A549 (cell line): Measurements from ENCODE around the gene PTPN4. TPM values are rescaled to one million over a fixed set of nuclear protein-coding genes. Genes with fewer than 3 reads are reported as not detected.

Experiments used
- ATAC-seq, 2 experiments: fragments of 200-7000 bp in 1 of 2; fragments of >200 bp in 1 of 2; cut with Nextera tagmentation in 1 of 2; cut with Tn5 transposase in 1 of 2; 3 replicates each; pipeline versions ENCODE4 v1.8.0 to v1.9.1; 2018 to 2020; ENCODE audit warnings: mild to moderate bottlenecking in 1 of 2, moderate library complexity in 1 of 2
- CTCF ChIA-PET: fragments of 300-600 bp; sonication (Branson Sonifier 250); formaldehyde crosslinking; extraction: SDS; loops from one replicate; lab custom pipeline; 2021; ENCODE audit warnings: antibody characterized with exemption, inconsistent platforms; lab: Yijun Ruan, JAX
- POLR2A ChIA-PET: fragments of 350-600 bp; formaldehyde crosslinking; extraction: SDS; loops from one replicate; lab custom pipeline; 2021; ENCODE audit warnings: antibody characterized with exemption, inconsistent platforms; lab: Yijun Ruan, JAX
- DNase-seq, 2 experiments: peaks; one replicate each; pipeline versions ENCODE4 v3.0.0 to v3.0.0-alpha.2; 2011 to 2016; ENCODE audit warnings: low read depth in 1 of 2, low spot score in 1 of 2
- FAIRE-seq: peaks from 2 replicates; lab custom pipeline; 2011; peaks lifted over from hg19 to GRCh38; lab: Jason Lieb, UNC
- H3K27ac ChIP-seq, 2 experiments: fragments of >200 bp; sonication (Bioruptor Twin); formaldehyde crosslinking; 3 replicates each; pipeline ENCODE4 v1.5.1; 2016 to 2017
- H3K4me1 ChIP-seq: fragments of >200 bp; sonication (Bioruptor Twin); formaldehyde crosslinking; 3 replicates; pipeline ENCODE4 v1.6.1; 2016
- H3K4me2 ChIP-seq: fragments of >200 bp; sonication (Bioruptor Twin); formaldehyde crosslinking; 3 replicates; pipeline ENCODE4 v1.6.1; 2016
- H3K4me3 ChIP-seq: fragments of >200 bp; sonication (Bioruptor Twin); formaldehyde crosslinking; 3 replicates; pipeline ENCODE4 v1.5.1; 2016
- H3K9me3 ChIP-seq: fragments of >200 bp; sonication (Bioruptor Twin); formaldehyde crosslinking; 3 replicates; pipeline ENCODE4 v1.6.1; 2016
- BHLHE40 ChIP-seq: IDR thresholded peaks from 2 replicates; pipeline ENCODE4 v1.6.1; 2012; ENCODE audit warnings: low read depth, low read length, inconsistent platforms
- CEBPB ChIP-seq, 2 experiments: fragments of >200 bp in 1 of 2; sonication (Bioruptor Twin) in 1 of 2; formaldehyde crosslinking in 1 of 2; IDR thresholded peaks; 2 replicates each; pipeline ENCODE4 v1.6.1; 2012 to 2016
- CHD2 ChIP-seq: fragments of 150-350 bp; IDR thresholded peaks from 2 replicates; pipeline ENCODE4 v1.6.1; 2014; ENCODE audit warnings: low read length; ENCODE audit not compliant: partially characterized antibody
- CHD4 ChIP-seq: fragments of 200-600 bp; sonication (generic); IDR thresholded peaks from 2 replicates; pipeline ENCODE4 v1.6.1; 2016; ENCODE audit warnings: antibody characterized with exemption, mild to moderate bottlenecking, borderline replicate concordance
- FOSB ChIP-seq: fragments of 250-450 bp; sonication (Bioruptor Pico); IDR thresholded peaks from 2 replicates; pipeline ENCODE4 v1.5.0; 2020; ENCODE audit warnings: mild to moderate bottlenecking, moderate library complexity
- HDAC2 ChIP-seq: fragments of 200-600 bp; sonication (generic); IDR thresholded peaks from 2 replicates; pipeline ENCODE4 v1.6.1; 2016
- HOXB13 ChIP-seq: fragments of 250-450 bp; sonication (Bioruptor Pico); IDR thresholded peaks from 2 replicates; pipeline ENCODE4 v1.5.0; 2020; ENCODE audit warnings: low read depth, mild to moderate bottlenecking, moderate library complexity
- JUN ChIP-seq, 2 experiments: fragments of >200 bp; sonication (Bioruptor Twin); formaldehyde crosslinking; IDR thresholded peaks; 2 replicates in 1 of 2; 3 replicates in 1 of 2; pipeline ENCODE4 v1.6.1; 2016 to 2017
- KDM1A ChIP-seq: fragments of 200-600 bp; sonication (generic); IDR thresholded peaks from 2 replicates; pipeline ENCODE4 v1.6.1; 2016; ENCODE audit warnings: low read depth, mild to moderate bottlenecking
- KDM5A ChIP-seq: fragments of 200-600 bp; sonication (generic); IDR thresholded peaks from 2 replicates; pipeline ENCODE4 v1.6.1; 2016; ENCODE audit warnings: antibody characterized with exemption, mild to moderate bottlenecking
- MAFK ChIP-seq: fragments of 450-650 bp; IDR thresholded peaks from 2 replicates; pipeline ENCODE4 v1.6.1; 2014; ENCODE audit not compliant: partially characterized antibody
- NFE2L2 ChIP-seq: fragments of 150-350 bp; conservative IDR thresholded peaks from 2 replicates; pipeline ENCODE4 v1.6.1; 2014; ENCODE audit warnings: low read length
- NR3C1 ChIP-seq: fragments of >200 bp; sonication (Bioruptor Twin); formaldehyde crosslinking; IDR thresholded peaks from 3 replicates; pipeline ENCODE4 v1.6.1; 2017
- PHF8 ChIP-seq: fragments of 200-600 bp; sonication (generic); IDR thresholded peaks from 2 replicates; pipeline ENCODE4 v1.6.1; 2016; ENCODE audit warnings: low read depth, mild to moderate bottlenecking, antibody characterized with exemption, moderate library complexity, borderline replicate concordance
- RAD21 ChIP-seq, 2 experiments: fragments of >200 bp in 1 of 2; sonication (Bioruptor Twin) in 1 of 2; formaldehyde crosslinking in 1 of 2; IDR thresholded peaks in 1 of 2; conservative IDR thresholded peaks in 1 of 2; 2 replicates in 1 of 2; 3 replicates in 1 of 2; pipeline ENCODE4 v1.6.1; 2012 to 2018; ENCODE audit warnings: inconsistent platforms in 1 of 2
- RFX5 ChIP-seq: fragments of 450-650 bp; IDR thresholded peaks from 2 replicates; pipeline ENCODE4 v1.7.1; 2014; ENCODE audit warnings: antibody characterized with exemption, mild to moderate bottlenecking, moderate library complexity
- RNF2 ChIP-seq: fragments of 200-600 bp; sonication (generic); IDR thresholded peaks from 2 replicates; pipeline ENCODE4 v1.6.1; 2016; ENCODE audit warnings: low read depth, mild to moderate bottlenecking, antibody characterized with exemption, moderate library complexity, borderline replicate concordance
- SMC3 ChIP-seq: fragments of >200 bp; sonication (Bioruptor Twin); formaldehyde crosslinking; IDR thresholded peaks from 3 replicates; pipeline ENCODE4 v1.6.1; 2018; ENCODE audit warnings: inconsistent platforms
- ZFP36 ChIP-seq: fragments of 450-650 bp; IDR thresholded peaks from 2 replicates; pipeline ENCODE4 v1.6.1; 2014; ENCODE audit warnings: borderline replicate concordance; ENCODE audit not compliant: partially characterized antibody
- ZSCAN20 ChIP-seq: fragments of 250-450 bp; sonication (Bioruptor Pico); IDR thresholded peaks from 2 replicates; pipeline ENCODE4 v1.8.0; 2022; ENCODE audit warnings: mild to moderate bottlenecking, moderate library complexity
- WGBS: methylation state at CpG from one replicate; pipeline ENCODE4 v1.1.6; 2017; ENCODE audit errors: missing lambda C conversion rate; 5-methylcytosine and 5-hydroxymethylcytosine counted together
- polyA plus RNA-seq, 4 experiments: library from polyadenylated mRNA; depleted of rRNA in 3 of 4; stranded (reverse); fragments of >200 nt; fragmentation: RNase III in 1 of 4; extraction: RNeasy Plus Mini Kit Qiagen cat#74134 plus additional on column Dnase treatment in 1 of 4; gene quantifications; 2 replicates in 3 of 4; 3 replicates in 1 of 4; pipeline ENCODE4 v1.2.3, GENCODE V29; 2011 to 2017
- TF ChIP-seq, protein P1 (sequence below): fragments of 250-450 bp; sonication (Bioruptor Pico); IDR thresholded peaks from 2 replicates; pipeline ENCODE4 v1.5.0; 2021; ENCODE audit warnings: mild to moderate bottlenecking, moderate library complexity, borderline replicate concordance
- TF ChIP-seq, protein P2 (sequence below): IDR thresholded peaks from 2 replicates; pipeline ENCODE4 v1.6.1; 2012
- TF ChIP-seq, protein P3 (sequence below): fragments of 450-650 bp; IDR thresholded peaks from 2 replicates; pipeline ENCODE4 v1.6.1; 2014; ENCODE audit warnings: antibody characterized with exemption
- TF ChIP-seq, protein P4 (sequence below): IDR thresholded peaks from 2 replicates; pipeline ENCODE4 v1.6.1; 2012
- TF ChIP-seq, protein P5 (sequence below): fragments of >200 bp; sonication (Bioruptor Twin); formaldehyde crosslinking; IDR thresholded peaks from 3 replicates; pipeline ENCODE4 v1.5.1; 2016

PTPN4 gene
- polyA plus RNA-seq, 2 of the 4 experiments (the other 2 are of a cell fraction), result 14.5 to 36.6 TPM

DNA sequence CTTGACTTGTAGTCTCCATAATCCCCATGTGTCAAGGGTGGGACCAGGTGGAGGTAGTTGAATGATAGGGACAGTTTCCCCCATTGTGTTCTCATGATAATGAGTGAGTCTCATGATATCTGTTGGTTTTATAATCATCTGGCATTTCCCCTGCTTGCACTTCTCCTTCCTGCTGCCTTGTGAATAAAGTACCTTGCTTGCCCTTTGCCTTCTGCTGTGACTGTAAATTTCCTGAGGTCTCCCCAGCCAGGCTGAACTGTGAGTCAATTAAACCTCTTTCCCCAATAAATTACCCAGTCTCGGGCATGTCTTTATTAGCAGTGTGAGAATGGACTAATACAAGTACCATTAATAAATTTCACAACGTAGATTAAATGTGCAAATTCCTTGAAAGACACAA is 150.8 kb downstream of the PTPN4 start:
- Histone ChIP-seq H3K9me3 (no peaks in the 10 kb centered on the region), H3K27ac (no peak overlapping the region), H3K4me3 (no peak overlapping the region), H3K4me2 (no peak overlapping the region)
- no peak for ATAC-seq
- ChIA-PET CTCF (no interaction called here), POLR2A (no interaction called here)
- WGBS, result 89% methylated on average over 2 of the region's 2 CpGs
- no peak for DNase-seq
- TF ChIP-seq PHF8 (no peak), CHD2 (no peak), SMC3 (no peak)
- TF ChIP-seq, all 56 proteins: peak for 0
- FAIRE-seq, result no peak
- H3K4me1 ChIP-seq, result no peaks in the 10 kb centered on the region

DNA sequence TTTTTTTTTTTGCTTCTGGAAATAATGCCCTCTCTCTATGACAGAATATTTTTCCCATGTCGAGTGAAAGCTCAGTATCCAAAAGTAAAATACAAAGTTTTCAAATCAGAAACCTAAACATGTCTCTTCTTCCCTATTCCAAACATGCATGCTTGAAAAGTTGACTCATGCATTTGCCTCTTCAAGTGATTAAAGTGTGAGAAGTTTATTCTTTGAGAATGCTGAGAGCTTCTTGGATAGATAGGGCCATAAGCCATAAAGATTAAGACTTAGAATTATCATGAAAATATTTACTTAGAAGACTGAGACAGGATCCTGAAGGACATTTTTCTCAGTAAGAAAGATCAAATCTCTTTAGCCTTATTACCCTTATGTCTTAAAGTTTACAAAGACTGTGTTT is 154.5 kb downstream of the PTPN4 start:
- DNase-seq (no peak), ATAC-seq (no peak), FAIRE-seq (no peak)
- TF ChIP-seq HOXB13 (CRISPR knock-in tag), result no peak
- Histone ChIP-seq H3K9me3 (no peaks in the 10 kb centered on the region), H3K27ac (no peak overlapping the region), H3K4me1 (no peaks in the 10 kb centered on the region), H3K4me2 (no peak overlapping the region), H3K4me3 (no peak overlapping the region)
- POLR2A ChIA-PET, result no interaction called here
- WGBS, result 73% methylated on average over 1 of the region's 1 CpG
- CTCF ChIA-PET, result no interaction called here

DNA sequence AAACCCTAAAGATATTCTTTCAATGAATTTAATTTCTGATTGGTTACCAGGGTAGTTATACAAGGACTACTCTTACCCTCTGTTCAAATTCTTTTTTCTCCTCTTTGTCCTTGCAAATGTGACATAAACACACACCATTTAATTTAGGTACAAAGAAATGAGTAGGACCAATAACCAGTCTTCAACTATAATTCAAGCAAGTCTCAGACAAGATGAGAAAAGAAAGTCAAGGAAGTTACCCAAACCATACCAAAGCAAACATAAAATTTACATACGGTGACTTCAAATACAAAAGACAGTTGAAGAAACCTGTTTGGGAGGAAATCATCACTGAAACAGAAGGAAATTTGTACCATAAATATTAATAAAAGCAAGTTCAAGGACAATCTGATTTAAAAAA is 162.1 kb downstream of the PTPN4 start:
- TF ChIP-seq BHLHE40, result no peak
- TF ChIP-seq FOSB (CRISPR knock-in tag), result no peak
- TF ChIP-seq ZSCAN20, result no peak
- TF ChIP-seq, protein P1, sequence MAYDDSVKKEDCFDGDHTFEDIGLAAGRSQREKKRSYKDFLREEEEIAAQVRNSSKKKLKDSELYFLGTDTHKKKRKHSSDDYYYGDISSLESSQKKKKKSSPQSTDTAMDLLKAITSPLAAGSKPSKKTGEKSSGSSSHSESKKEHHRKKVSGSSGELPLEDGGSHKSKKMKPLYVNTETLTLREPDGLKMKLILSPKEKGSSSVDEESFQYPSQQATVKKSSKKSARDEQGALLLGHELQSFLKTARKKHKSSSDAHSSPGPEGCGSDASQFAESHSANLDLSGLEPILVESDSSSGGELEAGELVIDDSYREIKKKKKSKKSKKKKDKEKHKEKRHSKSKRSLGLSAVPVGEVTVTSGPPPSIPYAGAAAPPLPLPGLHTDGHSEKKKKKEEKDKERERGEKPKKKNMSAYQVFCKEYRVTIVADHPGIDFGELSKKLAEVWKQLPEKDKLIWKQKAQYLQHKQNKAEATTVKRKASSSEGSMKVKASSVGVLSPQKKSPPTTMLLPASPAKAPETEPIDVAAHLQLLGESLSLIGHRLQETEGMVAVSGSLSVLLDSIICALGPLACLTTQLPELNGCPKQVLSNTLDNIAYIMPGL (CRISPR knock-in tag), result no peak
- TF ChIP-seq, protein P2, sequence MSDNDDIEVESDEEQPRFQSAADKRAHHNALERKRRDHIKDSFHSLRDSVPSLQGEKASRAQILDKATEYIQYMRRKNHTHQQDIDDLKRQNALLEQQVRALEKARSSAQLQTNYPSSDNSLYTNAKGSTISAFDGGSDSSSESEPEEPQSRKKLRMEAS, result no peak
- no peak for TF ChIP-seq CHD4
- no peak for TF ChIP-seq NFE2L2
- no peak for TF ChIP-seq HOXB13 (CRISPR knock-in tag)
- TF ChIP-seq, protein P3, sequence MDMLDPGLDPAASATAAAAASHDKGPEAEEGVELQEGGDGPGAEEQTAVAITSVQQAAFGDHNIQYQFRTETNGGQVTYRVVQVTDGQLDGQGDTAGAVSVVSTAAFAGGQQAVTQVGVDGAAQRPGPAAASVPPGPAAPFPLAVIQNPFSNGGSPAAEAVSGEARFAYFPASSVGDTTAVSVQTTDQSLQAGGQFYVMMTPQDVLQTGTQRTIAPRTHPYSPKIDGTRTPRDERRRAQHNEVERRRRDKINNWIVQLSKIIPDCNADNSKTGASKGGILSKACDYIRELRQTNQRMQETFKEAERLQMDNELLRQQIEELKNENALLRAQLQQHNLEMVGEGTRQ, result no peak
- ATAC-seq, result no peak

DNA sequence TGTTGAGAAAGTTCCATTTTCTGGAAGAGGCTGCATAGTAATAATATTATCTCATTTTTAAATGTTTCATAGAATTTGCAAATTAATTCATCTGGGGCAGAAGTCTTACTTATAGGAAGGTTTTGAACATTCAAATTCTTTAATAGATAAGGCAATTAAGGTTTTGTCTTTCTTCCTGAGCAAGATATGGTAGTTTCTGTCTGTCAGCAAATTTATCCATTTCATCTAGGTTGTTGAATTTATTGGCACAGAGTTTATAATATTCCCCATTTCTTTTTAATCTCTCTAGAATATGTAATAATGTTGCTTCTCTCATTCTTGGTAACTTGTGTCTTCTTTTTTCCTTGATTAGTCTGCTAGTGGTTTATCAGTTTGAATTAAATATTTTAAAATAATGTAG is 163.0 kb downstream of the PTPN4 start:
- Histone ChIP-seq H3K9me3 (no peaks in the 10 kb centered on the region), H3K27ac (no peak overlapping the region), H3K4me1 (no peaks in the 10 kb centered on the region), H3K4me3 (no peak overlapping the region), H3K4me2 (no peak overlapping the region)
- no peak for TF ChIP-seq ZFP36
- peak; percentile 42 for TF ChIP-seq MAFK
- no peak for DNase-seq
- ChIA-PET CTCF (no interaction called here), POLR2A (no interaction called here)
- FAIRE-seq, result no peak
- no peak for ATAC-seq

More for the DNA sequence above, 162.1 kb downstream of the PTPN4 start:
- POLR2A ChIA-PET, result no interaction called here
- Histone ChIP-seq H3K9me3 (no peaks in the 10 kb centered on the region), H3K27ac (no peak overlapping the region), H3K4me3 (no peak overlapping the region), H3K4me1 (no peaks in the 10 kb centered on the region), H3K4me2 (no peak overlapping the region)
- WGBS, result 97% methylated on average over 1 of the region's 1 CpG
- CTCF ChIA-PET, result no interaction called here
- FAIRE-seq (no peak), DNase-seq (no peak)

DNA sequence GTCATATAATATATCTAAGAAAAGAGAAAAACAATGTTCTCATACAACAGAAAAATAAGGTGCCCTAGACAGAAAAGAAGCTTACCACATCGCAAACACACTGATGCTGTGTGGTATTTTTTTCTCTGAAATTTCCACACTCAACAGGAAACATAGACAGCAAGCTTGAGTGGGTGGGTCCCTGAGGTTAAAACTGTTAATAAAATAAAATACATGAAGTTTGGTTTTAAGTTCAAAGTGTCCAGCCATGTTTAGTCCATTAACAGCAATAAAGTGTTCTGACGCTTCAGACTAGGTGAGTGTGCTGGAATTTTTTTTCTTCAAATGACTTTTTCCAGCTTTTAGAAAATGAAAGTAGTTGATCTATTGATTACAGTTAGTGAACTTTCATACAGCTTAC is 169.8 kb downstream of the PTPN4 start:
- Histone ChIP-seq H3K4me3 (no peak overlapping the region), H3K4me2 (no peak overlapping the region), H3K27ac (no peak overlapping the region), H3K4me1 (no peaks in the 10 kb centered on the region), H3K9me3 (no peaks in the 10 kb centered on the region)
- FAIRE-seq (no peak), ATAC-seq (no peak), DNase-seq (no peak)
- ChIA-PET CTCF (no interaction called here), POLR2A (no interaction called here)
- 90% methylated on average over 2 of the region's 2 CpGs for WGBS
- no peak for TF ChIP-seq JUN (IDR thresholded peaks at IDR 0.05)
- no peak for TF ChIP-seq RAD21 (conservative IDR thresholded peaks at IDR 0.05 in 1 of 2, IDR thresholded peaks at IDR 0.05 in 1 of 2)
- no peak for TF ChIP-seq HDAC2
- TF ChIP-seq, protein P4, sequence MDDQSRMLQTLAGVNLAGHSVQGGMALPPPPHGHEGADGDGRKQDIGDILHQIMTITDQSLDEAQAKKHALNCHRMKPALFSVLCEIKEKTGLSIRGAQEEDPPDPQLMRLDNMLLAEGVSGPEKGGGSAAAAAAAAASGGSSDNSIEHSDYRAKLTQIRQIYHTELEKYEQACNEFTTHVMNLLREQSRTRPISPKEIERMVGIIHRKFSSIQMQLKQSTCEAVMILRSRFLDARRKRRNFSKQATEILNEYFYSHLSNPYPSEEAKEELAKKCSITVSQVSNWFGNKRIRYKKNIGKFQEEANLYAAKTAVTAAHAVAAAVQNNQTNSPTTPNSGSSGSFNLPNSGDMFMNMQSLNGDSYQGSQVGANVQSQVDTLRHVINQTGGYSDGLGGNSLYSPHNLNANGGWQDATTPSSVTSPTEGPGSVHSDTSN, result no peak
- no peak for TF ChIP-seq RNF2
- TF ChIP-seq CEBPB (IDR thresholded peaks at IDR 0.05), result no peak
- TF ChIP-seq KDM5A, result no peak
- TF ChIP-seq, protein P5, sequence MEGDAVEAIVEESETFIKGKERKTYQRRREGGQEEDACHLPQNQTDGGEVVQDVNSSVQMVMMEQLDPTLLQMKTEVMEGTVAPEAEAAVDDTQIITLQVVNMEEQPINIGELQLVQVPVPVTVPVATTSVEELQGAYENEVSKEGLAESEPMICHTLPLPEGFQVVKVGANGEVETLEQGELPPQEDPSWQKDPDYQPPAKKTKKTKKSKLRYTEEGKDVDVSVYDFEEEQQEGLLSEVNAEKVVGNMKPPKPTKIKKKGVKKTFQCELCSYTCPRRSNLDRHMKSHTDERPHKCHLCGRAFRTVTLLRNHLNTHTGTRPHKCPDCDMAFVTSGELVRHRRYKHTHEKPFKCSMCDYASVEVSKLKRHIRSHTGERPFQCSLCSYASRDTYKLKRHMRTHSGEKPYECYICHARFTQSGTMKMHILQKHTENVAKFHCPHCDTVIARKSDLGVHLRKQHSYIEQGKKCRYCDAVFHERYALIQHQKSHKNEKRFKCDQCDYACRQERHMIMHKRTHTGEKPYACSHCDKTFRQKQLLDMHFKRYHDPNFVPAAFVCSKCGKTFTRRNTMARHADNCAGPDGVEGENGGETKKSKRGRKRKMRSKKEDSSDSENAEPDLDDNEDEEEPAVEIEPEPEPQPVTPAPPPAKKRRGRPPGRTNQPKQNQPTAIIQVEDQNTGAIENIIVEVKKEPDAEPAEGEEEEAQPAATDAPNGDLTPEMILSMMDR, result no peak
- TF ChIP-seq NR3C1, result no peak
- no peak for TF ChIP-seq RFX5
- TF ChIP-seq KDM1A, result no peak
